ENCODE data around the gene RSPH4A. TPM values are rescaled to one million over a fixed set of nuclear protein-coding genes. Genes with fewer than 3 reads are reported as not detected.

Gene RSPH4A
- total RNA-seq (1 to 10 TPM in 3 of 7 donors, under 1 TPM in 4; 0.27 to 1.8 (median 0.77) TPM), polyA plus RNA-seq (under 1 TPM; 0.17 to 0.59 (median 0.29) TPM)
- long read RNA-seq, donor 1, result 0 reads
- long read RNA-seq, donor 2, result 0 reads

- intact Hi-C loops (cut with DNase I; ENCODE audit: low total_unique reads), result no loop called here
Observed at GRCh38 chr6:116615937-116616736, at the start of gene RSPH4A. Gene RSPH4A, plus strand, starts transcription at chr6:116616479. Its CDS starts 145 bp downstream, at chr6:116616624.

GRCh38 chr6:116568111-116568510 lies 48.2 kb upstream of the RSPH4A start:
- DNase-seq, result no peak

More at GRCh38 chr6:116615937-116616736, at the start of gene RSPH4A:
- Histone ChIP-seq H3K36me3 (no peaks in the 10 kb centered on the region), H3K9me3 (no peaks in the 10 kb centered on the region), H3K4me3 (peak within 1 kb of the TSS; percentile 41 to 74 (median 47)), H3K27ac (peak within 1 kb of the TSS in 4 of 8 donors; percentile 39 to 66 (median 54)), H3K4me1 (peaks cover 4 to 20% (median 16%) of the 10 kb centered on the region in 6 donors), H3K27me3 (replicated peaks in 1 of 7) (peaks cover 0 to 8% (median 0%) of the 10 kb centered on the region in 7 donors)
- TF ChIP-seq CTCF (IDR thresholded peaks at IDR 0.05 in 8 of 11, conservative IDR thresholded peaks at IDR 0.05 in 3 of 11), result peak in 1 of 11 experiments; percentile 32
- no peak for TF ChIP-seq POLR2A (IDR thresholded peaks at IDR 0.05)
- peak in 2 of 3 donors; percentile 52 to 57 for TF ChIP-seq POLR2AphosphoS5 (IDR thresholded peaks at IDR 0.05)
- WGBS, 5 donors, result 0 to 1% (median 1%) methylated on average over 29 of the region's 29 CpGs
- peak; percentile 91 for DNase-seq

GRCh38 chr6:116568821-116569755 lies 47.2 kb upstream of the RSPH4A start:
- Histone ChIP-seq H3K27ac (peak overlapping the region in 3 of 8 donors; percentile 26 to 40 (median 29)), H3K4me3 (no peak overlapping the region), H3K9me3 (no peaks in the 10 kb centered on the region), H3K4me1 (peaks cover 15 to 55% (median 45%) of the 10 kb centered on the region in 6 donors), H3K36me3 (peaks cover 0 to 3% (median under 1%) of the 10 kb centered on the region in 6 donors), H3K27me3 (replicated peaks in 1 of 7) (peaks cover 0 to 10% (median 0%) of the 10 kb centered on the region in 7 donors)
- WGBS, 5 donors, result 48 to 52% (median 51%) methylated on average over 7 of the region's 7 CpGs
- intact Hi-C loops (cut with DNase I; ENCODE audit: low total_unique reads), result no loop called here
- DNase-seq, result no peak
- no peak for TF ChIP-seq POLR2AphosphoS5 (IDR thresholded peaks at IDR 0.05)
- TF ChIP-seq POLR2A (IDR thresholded peaks at IDR 0.05), result no peak
- TF ChIP-seq CTCF (IDR thresholded peaks at IDR 0.05 in 8 of 11, conservative IDR thresholded peaks at IDR 0.05 in 3 of 11), result no peak

More at GRCh38 chr6:116568111-116568510, 48.2 kb upstream of the RSPH4A start:
- Histone ChIP-seq H3K27me3 (replicated peaks in 1 of 7) (peaks cover 0 to 16% (median 0%) of the 10 kb centered on the region in 7 donors), H3K27ac (no peak overlapping the region), H3K9me3 (no peaks in the 10 kb centered on the region), H3K4me3 (no peak overlapping the region), H3K36me3 (no peaks in the 10 kb centered on the region), H3K4me1 (peaks cover 12 to 45% (median 36%) of the 10 kb centered on the region in 6 donors)
- TF ChIP-seq CTCF (IDR thresholded peaks at IDR 0.05 in 8 of 11, conservative IDR thresholded peaks at IDR 0.05 in 3 of 11) (no peak), POLR2A (IDR thresholded peaks at IDR 0.05) (no peak), POLR2AphosphoS5 (IDR thresholded peaks at IDR 0.05) (no peak)
- intact Hi-C loops (cut with DNase I; ENCODE audit: low total_unique reads), result no loop called here
